K562 (cell line): ENCODE data around the gene ALKBH4. TPM values are rescaled to one million over a fixed set of nuclear protein-coding genes. Genes with fewer than 3 reads are reported as not detected.
"Not testable (repeated sequence)": the region's sequence is repeated elsewhere in the genome, so short reads cannot be mapped to it uniquely, and the experiment has no call there.

Source experiments
- ATAC-seq: fragments of 200-7000 bp; cut with Tn5 transposase; 3 replicates; pipeline ENCODE4 v1.9.1; 2020; ENCODE audit warnings: moderate library complexity
- BruUV-seq: library from RNA; stranded (reverse); fragments of 400-500 nt; replicated peaks from 2 replicates; lab custom pipeline; 2021; lab: Mats Ljungman, UMichigan
- CTCF ChIA-PET: fragments of 300-600 bp; formaldehyde crosslinking; extraction: SDS; loops from one replicate; lab custom pipeline; 2021; ENCODE audit warnings: low intra/inter-chr PET ratio; lab: Yijun Ruan, JAX
- POLR2A ChIA-PET: fragments of 300-600, 350-650 bp; sonication (Branson Sonifier 250); formaldehyde crosslinking; extraction: SDS; loops from one replicate; lab custom pipeline; 2021; ENCODE audit warnings: antibody characterized with exemption, inconsistent platforms; lab: Yijun Ruan, JAX
- DNase-seq, 4 experiments: peaks; one replicate each; pipeline versions ENCODE4 v3.0.0 to v3.0.0-alpha.2; 2011 to 2018; ENCODE audit warnings: low spot score in 3 of 4, mixed read lengths in 3 of 4; ENCODE audit errors: extremely low read depth in 1 of 4
- FAIRE-seq: peaks from 2 replicates; lab custom pipeline; 2011; peaks lifted over from hg19 to GRCh38; lab: Jason Lieb, UNC
- H2AFZ ChIP-seq: 2 replicates; pipeline ENCODE4 v1.6.0; 2011; ENCODE audit warnings: low read depth, low read length, control low read depth, inconsistent platforms
- H3K27ac ChIP-seq: fragments of 200-600 bp; 3 replicates; pipeline ENCODE4 v1.8.0; 2011; ENCODE audit warnings: low read depth, mild to moderate bottlenecking, control low read depth, inconsistent platforms, low read length, moderate library complexity, mixed read lengths; ENCODE audit errors: extremely low read depth
- H3K27me3 ChIP-seq, 2 experiments: fragments of 300-600 bp in 1 of 2; 2 replicates in 1 of 2; 3 replicates in 1 of 2; pipeline versions ENCODE4 v1.6.0 to v1.8.0; 2011; ENCODE audit warnings: inconsistent platforms in 2 of 2, low read length in 2 of 2, mild to moderate bottlenecking in 1 of 2, mixed read lengths in 1 of 2, moderate library complexity in 1 of 2; ENCODE audit not compliant: control insufficient read depth in 2 of 2, insufficient read depth in 2 of 2
- H3K36me3 ChIP-seq: fragments of 300-600 bp; 3 replicates; pipeline ENCODE4 v1.8.0; 2011; ENCODE audit warnings: mild to moderate bottlenecking, low read length, inconsistent platforms; ENCODE audit not compliant: control insufficient read depth, insufficient read depth
- H3K4me1 ChIP-seq, 2 experiments: fragments of 200-600 bp in 1 of 2; replicated peaks in 1 of 2; 2 replicates in 1 of 2; 3 replicates in 1 of 2; pipeline versions ENCODE4 v1.5.1 to v1.8.0; 2011; ENCODE audit warnings: inconsistent platforms in 2 of 2, low read length in 2 of 2, mild to moderate bottlenecking in 1 of 2, mixed read lengths in 1 of 2, moderate library complexity in 1 of 2; ENCODE audit not compliant: control insufficient read depth in 2 of 2, insufficient read depth in 2 of 2
- H3K4me2 ChIP-seq: 2 replicates; pipeline ENCODE4 v1.6.1; 2011; ENCODE audit warnings: low read length, control low read depth, inconsistent platforms, mixed read lengths; ENCODE audit not compliant: insufficient read depth
- H3K4me3 ChIP-seq: fragments of 200-600 bp; sonication (generic), shearing (Covaris generic); 2 replicates; pipeline ENCODE4 v1.5.1; 2016; ENCODE audit warnings: control low read depth, inconsistent platforms
- H3K79me2 ChIP-seq: fragments of 200-600 bp; 3 replicates; pipeline ENCODE4 v1.8.0; 2011; ENCODE audit warnings: low read length, inconsistent platforms; ENCODE audit not compliant: control insufficient read depth, insufficient read depth
- H3K9ac ChIP-seq, 2 experiments: 2 replicates each; pipeline versions ENCODE4 v1.6.0 to v1.6.1; 2011; ENCODE audit warnings: low read depth in 2 of 2, low read length in 2 of 2, control low read depth in 1 of 2, inconsistent platforms in 1 of 2, mild to moderate bottlenecking in 1 of 2, mixed read lengths in 1 of 2; ENCODE audit not compliant: insufficient read depth in 1 of 2
- H3K9me1 ChIP-seq: one replicate; pipeline ENCODE4 v1.6.0; 2011; ENCODE audit warnings: inconsistent platforms, mild to moderate bottlenecking, low read length, moderate library complexity; ENCODE audit not compliant: control insufficient read depth, insufficient read depth
- H3K9me3 ChIP-seq: replicated peaks from 2 replicates; pipeline ENCODE4 v1.5.1; 2011; ENCODE audit warnings: low read depth, low read length, inconsistent platforms; ENCODE audit not compliant: control insufficient read depth, insufficient read depth
- H4K20me1 ChIP-seq: replicated peaks from 2 replicates; pipeline ENCODE4 v1.6.1; 2011; ENCODE audit warnings: low read length, inconsistent platforms, mixed read lengths; ENCODE audit not compliant: control insufficient read depth, insufficient read depth
- POLR2G ChIP-seq: fragments of 200-400 bp; formaldehyde crosslinking; IDR thresholded peaks from 2 replicates; pipeline ENCODE4 v1.6.1; 2017; ENCODE audit warnings: low read depth, mild to moderate bottlenecking, antibody characterized with exemption, low read length, moderate library complexity
- RBFOX2 ChIP-seq: fragments of 200-400 bp; formaldehyde crosslinking; IDR thresholded peaks from 2 replicates; pipeline ENCODE4 v1.6.1; 2017; ENCODE audit warnings: low read depth, mild to moderate bottlenecking, low read length, moderate library complexity
- WGBS: fragments of 100-300 bp; shearing (Covaris generic); methylation state at CpG from one replicate; pipeline ENCODE4 v1.1.6; 2016; ENCODE audit warnings: low coverage, mixed read lengths; ENCODE audit not compliant: insufficient coverage; ENCODE audit errors: missing lambda C conversion rate; 5-methylcytosine and 5-hydroxymethylcytosine counted together
- in situ Hi-C: fragments of 300-500 bp; cut with MboI; formaldehyde crosslinking; loops from 4 replicates; pipeline ENCODE4 v1.15.0; 2018; ENCODE audit warnings: inconsistent platforms, mixed read lengths
- intact Hi-C: fragments of 100-400 bp; cut with micrococcal nuclease; formaldehyde crosslinking; loops from 2 replicates; pipeline ENCODE4 v1.14.2; 2022
- polyA plus RNA-seq, 8 experiments: library from polyadenylated mRNA; depleted of rRNA in 4 of 8; stranded (reverse) in 5 of 8; unstranded in 3 of 8; fragments of >200 nt; fragmentation: Nextera tagmentation in 2 of 8; fragmentation: Illumina TruSeq in 1 of 8; extraction: Ambion mirVana in 2 of 8; extraction: Trizol in 1 of 8; gene quantifications; 2 replicates each; pipeline versions ENCODE4 v1.2.1 to v1.2.3, GENCODE V29; 2011 to 2014; ENCODE audit warnings: inconsistent platforms in 1 of 8, missing spikeins in 1 of 8
- total RNA-seq, 7 experiments: library from RNA; depleted of rRNA in 6 of 7; stranded (reverse); fragments of >200 nt in 6 of 7; fragmentation: Illumina TruSeq in 2 of 7; extraction: Trizol in 2 of 7; gene quantifications; 2 replicates each; pipeline versions ENCODE4 v1.2.1 to v1.2.3, GENCODE V29; 2011 to 2021; ENCODE audit warnings: low replicate concordance in 1 of 7

The ALKBH4 gene
- total and polyA plus RNA-seq, 9 of the 15 experiments (the other 6 are each of a cell fraction or from before 2014, with no cell fraction given): 4.6 to 21.4 (median 11.8) TPM

DNA sequence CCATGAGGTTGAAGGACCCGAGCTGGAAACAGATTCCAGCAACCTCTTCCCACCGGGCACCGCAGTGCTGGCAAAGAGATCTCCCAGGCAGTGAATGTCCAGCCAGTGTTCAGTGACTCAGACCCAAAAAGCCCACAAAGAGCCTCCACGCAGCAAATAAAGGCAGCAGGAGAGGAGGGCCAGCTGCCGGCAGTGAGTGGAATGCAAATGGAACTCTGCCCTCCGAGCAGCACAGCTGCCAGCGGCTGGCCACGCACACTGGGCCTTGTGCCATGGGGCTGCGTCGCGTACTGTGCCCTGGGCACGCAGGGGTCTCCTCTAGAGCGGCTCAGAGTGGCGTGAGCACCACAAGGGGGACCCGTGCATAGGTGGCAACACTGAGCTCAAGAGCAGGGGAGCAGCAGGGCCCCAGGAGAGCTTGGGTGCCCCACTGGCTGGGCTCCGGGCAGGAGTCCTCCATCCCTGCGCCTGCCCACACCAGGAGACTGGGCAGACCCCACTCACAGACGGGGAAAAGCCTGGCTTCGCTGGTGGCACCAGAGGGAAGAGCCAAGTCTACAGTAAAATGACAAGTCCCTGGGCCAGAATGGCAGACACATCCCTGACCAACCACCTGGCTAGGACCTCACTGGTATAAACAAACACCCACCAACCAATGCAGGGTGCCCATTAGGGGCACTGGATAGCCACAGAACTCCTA, 10.2 kb upstream of the ALKBH4 start:
- POLR2A ChIA-PET: not testable (repeated sequence)

DNA sequence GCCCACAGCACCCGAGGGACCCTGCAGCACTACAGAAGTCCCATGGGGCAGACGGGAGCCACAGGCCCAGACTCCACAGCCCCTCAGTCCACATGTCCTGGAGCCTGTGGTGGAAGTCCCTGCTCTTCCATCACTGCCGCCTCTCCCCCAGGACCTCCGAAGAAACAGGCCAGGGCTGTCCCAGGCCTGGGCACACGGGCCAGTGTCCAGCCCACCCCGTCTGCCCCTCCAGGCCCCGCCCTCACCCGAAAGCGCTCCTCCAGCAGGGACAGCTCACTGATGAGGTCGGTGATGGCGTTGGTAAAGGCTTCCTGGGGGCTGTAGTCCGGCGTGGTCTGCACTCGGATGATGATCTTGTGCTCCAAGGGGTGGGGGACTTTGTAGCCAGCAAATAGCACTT, 9.5 kb upstream of the ALKBH4 start:
- POLR2A ChIA-PET: interaction anchor here (1.6 kb wide), 1 partner anchor 10 kb away, joined by 4 read pairs; the partner anchor contains the start of gene ALKBH4
- H2AFZ ChIP-seq, DNase-seq, H3K79me2 ChIP-seq, BruUV-seq, H3K4me3 ChIP-seq, H3K27me3 ChIP-seq, H3K27ac ChIP-seq, H3K9me3 ChIP-seq, FAIRE-seq, H4K20me1 ChIP-seq, ATAC-seq, intact Hi-C loops, H3K9ac ChIP-seq, CTCF ChIA-PET, H3K9me1 ChIP-seq, H3K4me2 ChIP-seq: not testable (repeated sequence)
- Histone ChIP-seq H3K36me3 (peaks cover 44% of the 10 kb centered on the region; the same call in 2 of the 3 replicates), H3K4me1 (peaks cover 0 to 29% of the 10 kb centered on the region in 2 experiments; a peak in 3 of 5 replicates)
- WGBS: 93% methylated on average over 3 of the region's 14 CpGs
- in situ Hi-C loops: loop anchor here (25.0 kb wide), 2 partner anchors 88 to 188 kb away; partner anchors contain the start of genes POLR2J2, POLR2J3, SPDYE2 and SPDYE2B

More for the DNA sequence above, 10.2 kb upstream of the ALKBH4 start:
- WGBS: 94% methylated on average over 6 of the region's 19 CpGs
- FAIRE-seq, H2AFZ ChIP-seq, H3K4me2 ChIP-seq, H4K20me1 ChIP-seq, H3K9me3 ChIP-seq, H3K4me3 ChIP-seq, BruUV-seq, H3K79me2 ChIP-seq, H3K9me1 ChIP-seq, CTCF ChIA-PET, ATAC-seq, H3K27ac ChIP-seq, intact Hi-C loops, H3K27me3 ChIP-seq, DNase-seq, H3K9ac ChIP-seq: not testable (repeated sequence)
- Histone ChIP-seq H3K4me1 (peaks cover 0 to 21% of the 10 kb centered on the region in 2 experiments; a peak in 3 of 5 replicates), H3K36me3 (peaks cover 36% of the 10 kb centered on the region; the same call in 2 of the 3 replicates)
- TF ChIP-seq POLR2G (0 out of 2 replicates have a peak, but pooled peaks have one; percentile 16), RBFOX2 (peak; percentile 28; the same call in 1 of the 2 replicates)
- in situ Hi-C loops: loop anchor here (25.0 kb wide), 3 partner anchors 87 to 587 kb away; partner anchors contain the start of genes FBXL13, POLR2J2, POLR2J3 and SPDYE2
